ENCODE results near the gene CCER1.

CCER1 gene

GRCh38 chr12:90978117-90978770 lies 23.3 kb upstream of the CCER1 start:
- Histone ChIP-seq H3K36me3 (ENCODE audit: insufficient read depth, low read length) (no peaks in the 10 kb centered on the region), H3K9ac (ENCODE audit: low read depth, low read length) (no peak overlapping the region), H3K4me1 (ENCODE audit: insufficient read depth, low read length) (peaks cover 11% of the 10 kb centered on the region; the same call in 1 of the 2 replicates), H3K9me3 (ENCODE audit: control insufficient read depth, insufficient read depth, low read length) (no peaks in the 10 kb centered on the region)

GRCh38 chr12:90977224-90977623 lies 22.2 kb upstream of the CCER1 start:
- Histone ChIP-seq H3K9me3 (ENCODE audit: control insufficient read depth, insufficient read depth, low read length) (no peaks in the 10 kb centered on the region), H3K9ac (ENCODE audit: low read depth, low read length) (no peak overlapping the region), H3K4me1 (ENCODE audit: insufficient read depth, low read length) (peaks cover 11% of the 10 kb centered on the region; the same call in 1 of the 2 replicates), H3K36me3 (ENCODE audit: insufficient read depth, low read length) (no peaks in the 10 kb centered on the region)

GRCh38 chr12:90974286-90974685 lies 19.3 kb upstream of the CCER1 start:
- no peaks in the 10 kb centered on the region for H3K9me3 ChIP-seq (ENCODE audit: control insufficient read depth, insufficient read depth, low read length)
- peaks cover 11% of the 10 kb centered on the region; the same call in 1 of the 2 replicates for H3K4me1 ChIP-seq (ENCODE audit: insufficient read depth, low read length)
- H3K36me3 ChIP-seq (ENCODE audit: insufficient read depth, low read length): no peaks in the 10 kb centered on the region
- H3K9ac ChIP-seq (ENCODE audit: low read depth, low read length): no peak overlapping the region

- H3K36me3 ChIP-seq (ENCODE audit: insufficient read depth, low read length): no peaks in the 10 kb centered on the region
- H3K9me3 ChIP-seq (ENCODE audit: control insufficient read depth, insufficient read depth, low read length): no peaks in the 10 kb centered on the region
- H3K9ac ChIP-seq (ENCODE audit: low read depth, low read length): no peak overlapping the region
- H3K4me1 ChIP-seq (ENCODE audit: insufficient read depth, low read length): peaks cover 11% of the 10 kb centered on the region; the same call in 1 of the 2 replicates
These were observed 17.2 kb upstream of the CCER1 start for GRCh38 chr12:90972226-90972625.

- Histone ChIP-seq H3K9me3 (ENCODE audit: control insufficient read depth, insufficient read depth, low read length) (no peaks in the 10 kb centered on the region), H3K9ac (ENCODE audit: low read depth, low read length) (no peak overlapping the region), H3K4me1 (ENCODE audit: insufficient read depth, low read length) (peaks cover 11% of the 10 kb centered on the region; the same call in 1 of the 2 replicates), H3K36me3 (ENCODE audit: insufficient read depth, low read length) (no peaks in the 10 kb centered on the region)
These were observed 15.9 kb upstream of the CCER1 start for GRCh38 chr12:90970911-90971310.

- Histone ChIP-seq H3K9me3 (ENCODE audit: control insufficient read depth, insufficient read depth, low read length) (no peaks in the 10 kb centered on the region), H3K36me3 (ENCODE audit: insufficient read depth, low read length) (no peaks in the 10 kb centered on the region), H3K9ac (ENCODE audit: low read depth, low read length) (no peak overlapping the region), H3K4me1 (ENCODE audit: insufficient read depth, low read length) (peaks cover 11% of the 10 kb centered on the region; the same call in 1 of the 2 replicates)
These were observed 15.5 kb upstream of the CCER1 start for GRCh38 chr12:90970471-90970870.

- Histone ChIP-seq H3K9me3 (ENCODE audit: control insufficient read depth, insufficient read depth, low read length) (no peaks in the 10 kb centered on the region), H3K9ac (ENCODE audit: low read depth, low read length) (no peak overlapping the region), H3K36me3 (ENCODE audit: insufficient read depth, low read length) (no peaks in the 10 kb centered on the region), H3K4me1 (ENCODE audit: insufficient read depth, low read length) (peaks cover 11% of the 10 kb centered on the region; the same call in 1 of the 2 replicates)
These were observed 14.9 kb upstream of the CCER1 start for GRCh38 chr12:90969851-90970250.

GRCh38 chr12:90969346-90969745 lies 14.4 kb upstream of the CCER1 start:
- peaks cover 6% of the 10 kb centered on the region; the same call in 1 of the 2 replicates for H3K4me1 ChIP-seq (ENCODE audit: insufficient read depth, low read length)
- H3K9me3 ChIP-seq (ENCODE audit: control insufficient read depth, insufficient read depth, low read length): no peaks in the 10 kb centered on the region
- H3K9ac ChIP-seq (ENCODE audit: low read depth, low read length): no peak overlapping the region
- H3K36me3 ChIP-seq (ENCODE audit: insufficient read depth, low read length): no peaks in the 10 kb centered on the region

- H3K9ac ChIP-seq (ENCODE audit: low read depth, low read length): no peak overlapping the region
- H3K4me1 ChIP-seq (ENCODE audit: insufficient read depth, low read length): no peaks in the 10 kb centered on the region
- H3K36me3 ChIP-seq (ENCODE audit: insufficient read depth, low read length): no peaks in the 10 kb centered on the region
- H3K9me3 ChIP-seq (ENCODE audit: control insufficient read depth, insufficient read depth, low read length): no peaks in the 10 kb centered on the region
These were observed 10.2 kb upstream of the CCER1 start for GRCh38 chr12:90965204-90965603.

GRCh38 chr12:90964616-90965015 lies 9.6 kb upstream of the CCER1 start:
- H3K9ac ChIP-seq (ENCODE audit: low read depth, low read length): no peak overlapping the region
- no peaks in the 10 kb centered on the region for H3K36me3 ChIP-seq (ENCODE audit: insufficient read depth, low read length)
- H3K4me1 ChIP-seq (ENCODE audit: insufficient read depth, low read length): no peaks in the 10 kb centered on the region

GRCh38 chr12:90963946-90964345 lies 9.0 kb upstream of the CCER1 start:
- no peaks in the 10 kb centered on the region for H3K9me3 ChIP-seq (ENCODE audit: control insufficient read depth, insufficient read depth, low read length)
- no peaks in the 10 kb centered on the region for H3K4me1 ChIP-seq (ENCODE audit: insufficient read depth, low read length)
- no peak overlapping the region for H3K9ac ChIP-seq (ENCODE audit: low read depth, low read length)
- no peaks in the 10 kb centered on the region for H3K36me3 ChIP-seq (ENCODE audit: insufficient read depth, low read length)

More at GRCh38 chr12:90964616-90965015, 9.6 kb upstream of the CCER1 start:
- no peaks in the 10 kb centered on the region for H3K9me3 ChIP-seq (ENCODE audit: control insufficient read depth, insufficient read depth, low read length)

- no peaks in the 10 kb centered on the region for H3K36me3 ChIP-seq (ENCODE audit: insufficient read depth, low read length)
- H3K4me1 ChIP-seq (ENCODE audit: insufficient read depth, low read length): no peaks in the 10 kb centered on the region
- H3K9ac ChIP-seq (ENCODE audit: low read depth, low read length): no peak overlapping the region
- no peaks in the 10 kb centered on the region for H3K9me3 ChIP-seq (ENCODE audit: control insufficient read depth, insufficient read depth, low read length)
These were observed 6.2 kb upstream of the CCER1 start for GRCh38 chr12:90961154-90961553.

GRCh38 chr12:90959538-90960139 lies 4.7 kb upstream of the CCER1 start:
- Histone ChIP-seq H3K4me1 (ENCODE audit: insufficient read depth, low read length) (no peaks in the 10 kb centered on the region), H3K9me3 (ENCODE audit: control insufficient read depth, insufficient read depth, low read length) (no peaks in the 10 kb centered on the region), H3K36me3 (ENCODE audit: insufficient read depth, low read length) (no peaks in the 10 kb centered on the region), H3K9ac (ENCODE audit: low read depth, low read length) (no peak overlapping the region)

GRCh38 chr12:90959032-90959431 lies 4.1 kb upstream of the CCER1 start:
- Histone ChIP-seq H3K36me3 (ENCODE audit: insufficient read depth, low read length) (no peaks in the 10 kb centered on the region), H3K9ac (ENCODE audit: low read depth, low read length) (no peak overlapping the region), H3K4me1 (ENCODE audit: insufficient read depth, low read length) (no peaks in the 10 kb centered on the region), H3K9me3 (ENCODE audit: control insufficient read depth, insufficient read depth, low read length) (no peaks in the 10 kb centered on the region)

GRCh38 chr12:90958347-90958746 lies 3.4 kb upstream of the CCER1 start:
- H3K36me3 ChIP-seq (ENCODE audit: insufficient read depth, low read length): no peaks in the 10 kb centered on the region
- no peaks in the 10 kb centered on the region for H3K9me3 ChIP-seq (ENCODE audit: control insufficient read depth, insufficient read depth, low read length)
- H3K9ac ChIP-seq (ENCODE audit: low read depth, low read length): no peak overlapping the region
- H3K4me1 ChIP-seq (ENCODE audit: insufficient read depth, low read length): no peaks in the 10 kb centered on the region
